Right lobe of liver (tissue), 4 donors: ENCODE measurements around the gene TIMM23B.
"Not testable (repeated sequence)": the region's sequence is repeated elsewhere in the genome, so short reads cannot be mapped to it uniquely, and the experiment has no call there.

Experiments used
- POLR2A ChIP-seq: fragments of 450-650 bp; IDR thresholded peaks from one replicate; pipeline ENCODE4 v1.6.1; 2017; ENCODE audit warnings: antibody characterized with exemption, mild to moderate bottlenecking
- TF ChIP-seq, protein P1 (sequence below), 4 donors: fragments of 200-600 bp in 3 of 4; fragments of 450-650 bp in 1 of 4; IDR thresholded peaks; one replicate each; pipeline versions ENCODE4 v1.5.1 to v1.8.0; 2016 to 2022; ENCODE audit warnings: antibody characterized with exemption in 4 of 4, mild to moderate bottlenecking in 2 of 4
- donor health status: DM: no; HTN: no; CAD: no.
- donor health status: DM: no; HTN: no; CAD: no.
- donor health status: DM: no; HTN: yes; CAD: no.

DNA sequence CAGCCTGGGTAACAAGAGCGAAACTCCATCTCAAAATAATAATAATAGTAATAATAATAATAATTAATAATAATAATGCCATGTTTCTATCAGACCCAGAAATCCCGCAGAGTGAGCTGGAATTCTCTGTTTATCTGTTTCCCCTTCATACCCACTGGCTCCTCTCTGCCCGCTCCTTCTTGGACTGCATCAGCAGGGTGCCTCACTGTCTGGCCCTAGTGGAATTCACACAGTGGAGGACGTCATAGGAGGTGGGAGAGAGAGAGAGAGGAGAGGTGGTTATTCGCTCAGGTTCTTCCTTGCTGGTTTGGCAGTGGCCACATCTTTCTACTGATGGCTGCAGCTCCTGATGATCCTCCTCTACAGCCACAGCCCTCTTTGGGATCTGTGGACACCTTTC is 75.1 kb downstream of the TIMM23B start:
- not testable (repeated sequence) for TF ChIP-seq POLR2A
- TF ChIP-seq, protein P1, sequence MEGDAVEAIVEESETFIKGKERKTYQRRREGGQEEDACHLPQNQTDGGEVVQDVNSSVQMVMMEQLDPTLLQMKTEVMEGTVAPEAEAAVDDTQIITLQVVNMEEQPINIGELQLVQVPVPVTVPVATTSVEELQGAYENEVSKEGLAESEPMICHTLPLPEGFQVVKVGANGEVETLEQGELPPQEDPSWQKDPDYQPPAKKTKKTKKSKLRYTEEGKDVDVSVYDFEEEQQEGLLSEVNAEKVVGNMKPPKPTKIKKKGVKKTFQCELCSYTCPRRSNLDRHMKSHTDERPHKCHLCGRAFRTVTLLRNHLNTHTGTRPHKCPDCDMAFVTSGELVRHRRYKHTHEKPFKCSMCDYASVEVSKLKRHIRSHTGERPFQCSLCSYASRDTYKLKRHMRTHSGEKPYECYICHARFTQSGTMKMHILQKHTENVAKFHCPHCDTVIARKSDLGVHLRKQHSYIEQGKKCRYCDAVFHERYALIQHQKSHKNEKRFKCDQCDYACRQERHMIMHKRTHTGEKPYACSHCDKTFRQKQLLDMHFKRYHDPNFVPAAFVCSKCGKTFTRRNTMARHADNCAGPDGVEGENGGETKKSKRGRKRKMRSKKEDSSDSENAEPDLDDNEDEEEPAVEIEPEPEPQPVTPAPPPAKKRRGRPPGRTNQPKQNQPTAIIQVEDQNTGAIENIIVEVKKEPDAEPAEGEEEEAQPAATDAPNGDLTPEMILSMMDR (IDR thresholded peaks at IDR 0.05) = not testable (repeated sequence)
